ENCODE measurements around the gene MAD1L1.

The MAD1L1 gene

GRCh38 chr7:2030475-2031450 is 202.0 kb downstream of the MAD1L1 start:
- DNase-seq (ENCODE audit: low spot score): no peak

- DNase-seq (ENCODE audit: low spot score): no peak
Observed at GRCh38 chr7:2029936-2030335, 202.8 kb downstream of the MAD1L1 start.

GRCh38 chr7:2029211-2029905 is 203.4 kb downstream of the MAD1L1 start:
- no peak for DNase-seq (ENCODE audit: low spot score)

- no peak for DNase-seq (ENCODE audit: low spot score)
Observed at GRCh38 chr7:2028733-2029132, 204.0 kb downstream of the MAD1L1 start.

- no peak for DNase-seq (ENCODE audit: low spot score)
Observed at GRCh38 chr7:2025188-2025587, 207.6 kb downstream of the MAD1L1 start.

- no peak for DNase-seq (ENCODE audit: low spot score)
Observed at GRCh38 chr7:2024567-2024918, 208.2 kb downstream of the MAD1L1 start.

GRCh38 chr7:2023877-2024566 is 208.7 kb downstream of the MAD1L1 start:
- DNase-seq (ENCODE audit: low spot score): no peak

GRCh38 chr7:2022737-2023250 is 210.0 kb downstream of the MAD1L1 start:
- DNase-seq (ENCODE audit: low spot score): no peak

- no peak for DNase-seq (ENCODE audit: low spot score)
Observed at GRCh38 chr7:2022021-2022409, 210.7 kb downstream of the MAD1L1 start.

- peak; percentile 50 for DNase-seq (ENCODE audit: low spot score)
Observed at GRCh38 chr7:2019711-2020511, 212.8 kb downstream of the MAD1L1 start.

- DNase-seq (ENCODE audit: low spot score): no peak
Observed at GRCh38 chr7:2019461-2019710, 213.4 kb downstream of the MAD1L1 start.

- peak; percentile 50 for DNase-seq (ENCODE audit: low spot score)
Observed at GRCh38 chr7:2018569-2019460, 213.9 kb downstream of the MAD1L1 start.

GRCh38 chr7:2017914-2018568 is 214.7 kb downstream of the MAD1L1 start:
- no peak for DNase-seq (ENCODE audit: low spot score)

GRCh38 chr7:2017481-2017891 is 215.3 kb downstream of the MAD1L1 start:
- no peak for DNase-seq (ENCODE audit: low spot score)

GRCh38 chr7:2016761-2017480 is 215.8 kb downstream of the MAD1L1 start:
- DNase-seq (ENCODE audit: low spot score): no peak

GRCh38 chr7:2016021-2016631 is 216.6 kb downstream of the MAD1L1 start:
- no peak for DNase-seq (ENCODE audit: low spot score)

GRCh38 chr7:2015251-2015871 is 217.4 kb downstream of the MAD1L1 start:
- no peak for DNase-seq (ENCODE audit: low spot score)

- no peak for DNase-seq (ENCODE audit: low spot score)
Observed at GRCh38 chr7:2014391-2015241, 218.1 kb downstream of the MAD1L1 start.
